ENCODE measurements around the gene FGR.

FGR gene

DNA sequence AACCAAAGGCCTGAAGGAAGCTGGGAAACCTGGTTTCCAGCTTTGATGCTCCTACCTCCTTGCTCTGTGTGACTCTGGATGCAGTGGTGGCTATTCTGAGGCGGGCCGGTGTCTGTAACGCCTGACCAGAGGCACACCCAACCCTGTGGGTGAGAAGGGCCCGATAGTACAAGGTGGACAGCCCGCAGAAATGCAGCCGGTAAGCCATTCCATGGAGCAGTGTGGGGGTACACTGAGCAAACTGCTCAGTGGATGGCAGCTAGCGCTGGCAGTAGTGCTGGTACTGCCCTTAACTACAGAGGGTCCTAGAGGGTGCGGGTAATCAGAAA lies 67.0 kb downstream of the FGR start:
- TF ChIP-seq CTCF (IDR thresholded peaks at IDR 0.05; ENCODE audit: control insufficient read depth, insufficient read depth, low read depth, low read length, missing control alignments): no peak
- H3K4me3 ChIP-seq (ENCODE audit: control insufficient read depth, low read depth, low read length): no peak overlapping the region
- DNase-seq (ENCODE audit: low read depth): no peak

DNA sequence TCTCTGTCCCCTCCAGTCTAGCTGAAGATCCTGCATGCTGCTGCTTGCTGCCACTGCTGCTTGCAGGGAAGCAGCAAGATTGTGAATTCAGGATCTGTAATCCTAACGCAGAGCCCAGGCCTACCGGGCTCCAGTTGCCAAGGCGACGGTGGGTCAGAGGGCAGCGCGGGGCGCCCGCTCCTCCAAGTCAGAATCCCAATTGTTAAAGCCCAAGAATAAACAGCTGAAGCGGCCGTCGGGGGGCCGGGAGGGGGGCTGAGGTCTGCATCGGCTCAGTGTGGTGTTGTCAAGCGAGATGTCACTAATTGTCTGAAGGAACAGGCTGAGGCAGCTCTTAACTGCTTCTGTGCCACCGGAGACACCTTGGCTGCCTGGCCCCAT lies 67.8 kb downstream of the FGR start:
- no peak overlapping the region for H3K4me3 ChIP-seq (ENCODE audit: control insufficient read depth, low read depth, low read length)
- DNase-seq (ENCODE audit: low read depth): no peak
- no peak for TF ChIP-seq CTCF (IDR thresholded peaks at IDR 0.05; ENCODE audit: control insufficient read depth, insufficient read depth, low read depth, low read length, missing control alignments)

GRCh38 chr1:27566462-27567145 lies 68.4 kb downstream of the FGR start:
- TF ChIP-seq CTCF (IDR thresholded peaks at IDR 0.05; ENCODE audit: control insufficient read depth, insufficient read depth, low read depth, low read length, missing control alignments): no peak
- H3K4me3 ChIP-seq (ENCODE audit: control insufficient read depth, low read depth, low read length): no peak overlapping the region
- DNase-seq (ENCODE audit: low read depth): no peak

DNA sequence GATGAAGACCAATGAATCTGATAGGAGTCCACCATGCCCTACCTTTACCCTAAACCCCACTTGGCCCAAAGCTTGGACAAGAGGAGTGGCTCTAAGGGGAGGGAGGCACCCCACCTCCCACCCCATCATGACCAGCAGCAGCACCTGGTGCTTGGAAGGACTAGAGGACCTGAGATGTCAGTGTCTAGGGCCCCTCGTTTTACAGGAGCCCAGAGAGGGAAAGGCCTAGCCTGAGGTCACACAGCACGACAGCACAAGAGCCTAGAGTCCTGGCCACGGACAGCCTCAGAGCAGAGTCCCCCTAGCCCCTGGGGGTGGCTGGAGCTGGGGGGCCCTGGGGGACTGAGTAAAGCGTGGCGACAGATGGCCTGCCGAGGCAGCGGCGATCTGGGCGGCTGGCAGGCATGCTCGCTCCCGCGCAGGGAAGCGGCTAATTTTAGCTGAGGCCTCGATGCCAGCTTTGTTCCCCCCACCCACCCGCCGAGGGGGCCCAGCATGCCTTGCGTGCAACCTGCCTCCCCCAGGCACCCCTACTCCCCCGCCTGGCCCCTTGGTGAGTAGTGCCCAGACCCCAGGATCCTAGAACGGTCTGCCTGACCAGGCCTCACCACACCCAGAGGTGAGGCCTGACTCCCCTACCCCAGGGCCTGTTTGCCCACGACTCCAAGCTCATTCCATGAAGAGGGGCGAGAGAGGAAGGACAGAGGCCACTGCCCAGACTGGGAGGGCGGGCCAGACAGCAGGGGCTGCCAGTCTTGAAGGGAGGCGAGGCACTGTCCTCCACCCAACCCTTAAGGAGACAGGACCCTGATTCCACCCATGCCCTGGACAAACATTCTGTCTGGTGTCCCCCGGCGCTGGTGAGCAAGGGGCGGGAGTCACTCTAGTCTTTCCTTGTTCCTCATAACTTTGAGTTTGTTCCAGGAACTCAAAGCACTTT lies 70.0 kb downstream of the FGR start:
- TF ChIP-seq CTCF (IDR thresholded peaks at IDR 0.05; ENCODE audit: control insufficient read depth, insufficient read depth, low read depth, low read length, missing control alignments): no peak
- H3K4me3 ChIP-seq (ENCODE audit: control insufficient read depth, low read depth, low read length): no peak overlapping the region
- no peak for DNase-seq (ENCODE audit: low read depth)

GRCh38 chr1:27563591-27564471 lies 71.2 kb downstream of the FGR start:
- no peak overlapping the region for H3K4me3 ChIP-seq (ENCODE audit: control insufficient read depth, low read depth, low read length)
- DNase-seq (ENCODE audit: low read depth): no peak
- TF ChIP-seq CTCF (IDR thresholded peaks at IDR 0.05; ENCODE audit: control insufficient read depth, insufficient read depth, low read depth, low read length, missing control alignments): no peak

GRCh38 chr1:27563341-27563590 lies 71.7 kb downstream of the FGR start:
- TF ChIP-seq CTCF (IDR thresholded peaks at IDR 0.05; ENCODE audit: control insufficient read depth, insufficient read depth, low read depth, low read length, missing control alignments): no peak
- H3K4me3 ChIP-seq (ENCODE audit: control insufficient read depth, low read depth, low read length): no peak overlapping the region
- no peak for DNase-seq (ENCODE audit: low read depth)
